GM21390 (cell line): Measurements from ENCODE around the gene PSIP1.
A peak's percentile ranks its signal among the peaks of the same experiment; 100 is the strongest.
"Not testable (repeated sequence)": the region's sequence is repeated elsewhere in the genome, so short reads cannot be mapped to it uniquely, and the experiment has no call there.

ENCODE experiments used
- ATAC-seq: cut with Tn5 transposase; IDR thresholded peaks from one replicate; pipeline ENCODE4 v1.9.1; 2021; ENCODE audit not compliant: unreplicated experiment

The PSIP1 gene

GRCh38 chr9:15510789-15511575 lies at the start of gene PSIP1:
TSS of gene PSIP1 (minus strand) at chr9:15510970. CDS start at chr9:15510188, 782 bp downstream.
- peak; percentile 78 for ATAC-seq

- peak; percentile 16 for ATAC-seq
Observed at GRCh38 chr9:15553528-15553898, 42.7 kb upstream of the PSIP1 start.

GRCh38 chr9:15552636-15553527 lies 42.1 kb upstream of the PSIP1 start, which contains the start of gene CCDC171:
TSS of gene CCDC171 (plus strand) at chr9:15553043. CDS start at chr9:15564089, 11,046 bp downstream.
- peak; percentile 74 for ATAC-seq

GRCh38 chr9:15549611-15550010 lies 38.8 kb upstream of the PSIP1 start:
- no peak for ATAC-seq

GRCh38 chr9:15543047-15543813 lies 32.5 kb upstream of the PSIP1 start:
- ATAC-seq: no peak

- ATAC-seq: no peak
Observed at GRCh38 chr9:15542624-15543023, 31.9 kb upstream of the PSIP1 start.

- no peak for ATAC-seq
Observed at GRCh38 chr9:15541872-15542271, 31.1 kb upstream of the PSIP1 start.

GRCh38 chr9:15531380-15531779 lies 20.6 kb upstream of the PSIP1 start:
- no peak for ATAC-seq

- peak; percentile 79 for ATAC-seq
Observed at GRCh38 chr9:15529566-15530324, 19.0 kb upstream of the PSIP1 start.

- not testable (repeated sequence) for ATAC-seq
Observed at GRCh38 chr9:15527035-15527434, 16.3 kb upstream of the PSIP1 start.

GRCh38 chr9:15525958-15526357 lies 15.2 kb upstream of the PSIP1 start:
- no peak for ATAC-seq

GRCh38 chr9:15524845-15525455 lies 14.2 kb upstream of the PSIP1 start:
- no peak for ATAC-seq

- no peak for ATAC-seq
Observed at GRCh38 chr9:15522130-15522755, 11.5 kb upstream of the PSIP1 start.

GRCh38 chr9:15521254-15521653 lies 10.5 kb upstream of the PSIP1 start:
- no peak for ATAC-seq

GRCh38 chr9:15519831-15520230 lies 9.1 kb upstream of the PSIP1 start:
- ATAC-seq: no peak

- ATAC-seq: no peak
Observed at GRCh38 chr9:15513335-15513734, 2.6 kb upstream of the PSIP1 start.

GRCh38 chr9:15512889-15513288 lies 2.1 kb upstream of the PSIP1 start:
- ATAC-seq: no peak

GRCh38 chr9:15512204-15512603 lies 1.4 kb upstream of the PSIP1 start:
- ATAC-seq: no peak

GRCh38 chr9:15509931-15510788 lies 610 bp downstream of the PSIP1 start:
- peak; percentile 39 for ATAC-seq
